Activated naive CD8-positive, alpha-beta T cell treated with anti-CD3 and anti-CD28 coated beads for 36 hours (primary cell): ENCODE results near the gene MAD1L1. TPM values are rescaled to one million over a fixed set of nuclear protein-coding genes. Genes with fewer than 3 reads are reported as not detected.
A peak's percentile ranks its signal among the peaks of the same experiment; 100 is the strongest.
"Not testable (repeated sequence)": the region's sequence is repeated elsewhere in the genome, so short reads cannot be mapped to it uniquely, and the experiment has no call there.

ENCODE experiments used
- DNase-seq: peaks from one replicate; pipeline ENCODE4 v3.0.0; 2021
- H3K27ac Mint-ChIP-seq: one replicate; pipeline ENCODE4 v1.8.0; 2022; ENCODE audit warnings: mild to moderate bottlenecking, moderate library complexity, mixed read lengths
- H3K27me3 Mint-ChIP-seq: one replicate; pipeline ENCODE4 v1.8.0; 2022; ENCODE audit warnings: mild to moderate bottlenecking, mixed read lengths
- H3K36me3 Mint-ChIP-seq: one replicate; pipeline ENCODE4 v1.8.0; 2021; ENCODE audit warnings: mild to moderate bottlenecking, mixed read lengths
- H3K4me1 Mint-ChIP-seq: one replicate; pipeline ENCODE4 v1.8.0; 2021; ENCODE audit warnings: mixed read lengths
- H3K4me3 Mint-ChIP-seq: one replicate; pipeline ENCODE4 v1.8.0; 2022; ENCODE audit warnings: mild to moderate bottlenecking, moderate library complexity, mixed read lengths
- H3K9me3 Mint-ChIP-seq: one replicate; pipeline ENCODE4 v1.8.0; 2022; ENCODE audit warnings: mixed read lengths
- total RNA-seq, 2 experiments: library from RNA; stranded (reverse); gene quantifications; one replicate each; pipeline ENCODE4 v1.2.3, GENCODE V29; 2021

MAD1L1 gene
- total RNA-seq, 2 experiments from 2014 or later: 36.5 to 37.8 TPM

DNA sequence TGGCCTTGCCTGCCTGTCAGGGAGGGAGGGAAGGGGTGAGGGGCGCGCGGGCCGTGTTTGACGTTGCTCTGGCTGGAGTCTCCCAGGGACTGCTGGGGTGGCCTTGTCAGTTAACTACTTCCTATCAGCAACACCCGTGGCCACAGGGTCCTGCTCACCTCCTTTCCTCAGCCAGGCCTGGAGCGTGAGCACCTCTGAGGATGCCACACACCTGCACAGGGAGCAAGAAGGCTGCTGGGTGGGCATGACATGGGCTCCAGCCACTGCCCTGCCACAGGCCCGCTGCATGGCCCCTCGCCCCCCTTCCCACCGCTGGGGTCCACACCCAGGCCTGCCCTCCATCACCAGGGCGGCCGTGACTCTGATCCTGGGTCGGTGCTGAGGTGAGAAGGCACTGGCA lies 350.3 kb downstream of the MAD1L1 start:
- H3K9me3 Mint-ChIP-seq: peaks cover 8% of the 10 kb centered on the region
- DNase-seq: no peak
- H3K4me3 Mint-ChIP-seq: no peak overlapping the region
- H3K27me3 Mint-ChIP-seq: no peaks in the 10 kb centered on the region
- no peak overlapping the region for H3K27ac Mint-ChIP-seq
- peaks cover 18% of the 10 kb centered on the region for H3K36me3 Mint-ChIP-seq
- H3K4me1 Mint-ChIP-seq: peaks cover 11% of the 10 kb centered on the region

DNA sequence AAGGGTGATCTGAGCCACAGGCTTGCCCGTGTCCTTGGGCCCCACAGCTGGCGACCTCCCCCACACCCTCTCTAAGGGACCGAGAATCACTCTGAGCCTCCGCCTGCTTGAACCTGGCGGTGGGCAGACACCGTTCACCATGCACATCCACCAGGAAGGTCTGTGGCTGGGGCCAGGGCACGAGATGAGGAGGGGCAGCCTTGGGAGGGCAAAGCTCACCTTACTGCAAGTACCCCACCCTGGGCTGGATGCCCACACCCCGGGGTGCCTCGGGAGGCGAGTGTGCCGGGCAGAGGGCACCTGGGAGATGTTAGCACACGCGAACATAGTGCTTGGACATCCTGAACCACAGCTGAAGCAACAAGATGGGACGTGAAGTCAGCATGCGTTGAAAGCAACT lies 350.8 kb downstream of the MAD1L1 start:
- no peaks in the 10 kb centered on the region for H3K27me3 Mint-ChIP-seq
- H3K36me3 Mint-ChIP-seq: peaks cover 15% of the 10 kb centered on the region
- H3K4me1 Mint-ChIP-seq: peaks cover 11% of the 10 kb centered on the region
- H3K9me3 Mint-ChIP-seq: peaks cover 8% of the 10 kb centered on the region
- H3K27ac Mint-ChIP-seq: peak overlapping the region; percentile 54
- DNase-seq: no peak
- no peak overlapping the region for H3K4me3 Mint-ChIP-seq

DNA sequence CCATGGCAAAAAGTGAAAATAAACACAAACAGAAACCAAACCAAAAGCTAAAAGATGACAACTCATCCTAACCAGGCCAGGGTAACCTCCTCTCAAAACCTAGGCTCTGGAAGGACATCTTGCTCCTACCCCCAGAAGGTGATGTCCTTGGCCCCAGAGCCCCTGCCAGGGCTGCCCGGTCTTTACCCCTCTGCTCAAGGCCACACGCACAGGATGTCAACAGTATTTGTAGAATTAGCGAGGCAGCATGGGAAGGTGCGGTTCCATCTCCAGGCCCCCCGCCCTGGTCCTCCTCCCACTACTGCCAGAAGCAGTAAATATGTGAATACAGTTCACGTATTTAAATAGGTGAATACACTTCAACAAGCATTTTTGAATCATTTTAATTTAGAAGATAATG lies 356.1 kb downstream of the MAD1L1 start:
- H3K9me3 Mint-ChIP-seq, H3K27ac Mint-ChIP-seq, H3K4me3 Mint-ChIP-seq, H3K27me3 Mint-ChIP-seq, DNase-seq: not testable (repeated sequence)
- Mint-ChIP-seq H3K4me1 (peaks cover 12% of the 10 kb centered on the region), H3K36me3 (peaks cover 14% of the 10 kb centered on the region)

DNA sequence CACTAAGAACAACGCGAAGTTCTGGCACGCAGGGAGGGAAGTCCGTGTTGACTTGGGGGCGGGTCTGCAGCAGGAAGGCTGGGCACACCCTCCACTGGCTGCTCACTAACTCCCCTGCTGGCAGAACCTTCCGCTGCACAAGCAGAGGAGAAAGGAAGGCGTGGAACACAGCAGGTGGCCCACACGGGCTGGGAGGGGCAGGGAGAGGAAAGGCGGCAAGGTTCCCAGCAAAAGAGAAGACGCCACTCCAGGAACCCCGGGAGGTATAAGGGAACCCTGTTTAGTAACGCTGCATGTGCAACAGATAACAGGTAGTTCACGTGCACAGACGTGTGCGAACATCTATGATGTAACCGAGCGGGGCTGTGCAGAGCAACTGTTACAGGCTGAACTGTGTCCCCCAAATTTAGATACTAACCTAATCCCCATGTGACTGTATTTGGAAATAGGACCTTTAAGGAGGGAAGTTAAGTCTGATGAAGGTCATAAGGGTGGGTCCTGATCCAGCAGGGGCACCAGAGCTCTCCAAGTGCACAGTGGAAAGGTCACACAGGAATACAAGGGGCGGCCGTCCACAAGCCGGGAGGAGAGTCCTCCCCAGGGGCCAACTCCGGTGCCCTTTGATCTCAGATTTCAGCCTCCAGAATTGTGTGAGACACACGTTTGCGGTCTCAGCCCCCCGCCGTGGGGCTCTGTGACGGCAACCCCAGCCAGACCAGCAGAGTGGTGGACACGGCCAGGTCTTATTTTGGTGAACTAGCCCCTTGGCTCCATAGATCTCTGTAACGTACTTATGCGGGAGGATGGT lies 357.1 kb downstream of the MAD1L1 start:
- Mint-ChIP-seq H3K9me3 (peaks cover 15% of the 10 kb centered on the region), H3K36me3 (peaks cover 20% of the 10 kb centered on the region), H3K4me1 (peaks cover 12% of the 10 kb centered on the region)
- not testable (repeated sequence) for H3K27me3 Mint-ChIP-seq, H3K4me3 Mint-ChIP-seq, H3K27ac Mint-ChIP-seq
- peak; percentile 8 for DNase-seq

DNA sequence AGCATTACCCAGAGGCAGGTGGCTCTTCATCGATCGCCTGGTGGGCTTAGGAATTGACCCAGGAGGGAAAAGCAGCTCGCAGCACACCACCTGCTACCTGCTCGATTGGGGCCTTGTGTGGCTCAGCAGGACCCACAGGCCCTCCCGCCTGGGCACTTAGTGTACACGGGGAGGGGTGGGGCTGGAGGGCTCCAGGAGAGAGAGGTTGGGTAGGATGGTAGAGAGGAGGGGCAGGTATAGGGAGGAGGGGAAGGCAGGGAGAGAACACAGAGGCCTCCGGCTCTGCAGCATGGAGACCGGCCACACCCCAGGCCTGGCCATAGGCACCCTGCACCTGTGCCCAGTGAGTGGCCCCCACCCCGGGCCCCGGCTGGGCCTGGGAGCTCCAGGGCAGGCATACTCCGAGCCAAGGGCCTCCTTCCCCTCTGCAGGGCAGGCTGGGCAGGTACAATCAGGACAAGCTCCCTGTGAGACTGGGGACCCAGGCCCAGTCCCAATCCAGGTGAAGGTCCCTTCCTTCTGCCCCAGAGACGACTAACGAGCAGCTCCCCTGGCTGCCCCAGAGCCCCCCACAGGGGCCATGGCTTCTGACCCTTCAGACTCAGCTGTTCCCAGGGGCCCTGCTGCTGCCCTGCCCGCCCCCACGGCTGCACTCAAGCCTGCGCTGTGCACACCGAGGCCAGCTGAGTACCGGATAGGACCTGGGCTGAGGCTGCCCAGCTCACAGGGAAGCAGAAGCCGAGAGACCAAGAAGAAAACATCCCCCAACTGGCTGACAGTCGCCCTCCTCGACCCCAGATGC lies 358.0 kb downstream of the MAD1L1 start:
- peaks cover 17% of the 10 kb centered on the region for H3K9me3 Mint-ChIP-seq
- H3K27ac Mint-ChIP-seq, H3K27me3 Mint-ChIP-seq, H3K4me1 Mint-ChIP-seq, DNase-seq, H3K4me3 Mint-ChIP-seq: not testable (repeated sequence)
- peaks cover 25% of the 10 kb centered on the region for H3K36me3 Mint-ChIP-seq

DNA sequence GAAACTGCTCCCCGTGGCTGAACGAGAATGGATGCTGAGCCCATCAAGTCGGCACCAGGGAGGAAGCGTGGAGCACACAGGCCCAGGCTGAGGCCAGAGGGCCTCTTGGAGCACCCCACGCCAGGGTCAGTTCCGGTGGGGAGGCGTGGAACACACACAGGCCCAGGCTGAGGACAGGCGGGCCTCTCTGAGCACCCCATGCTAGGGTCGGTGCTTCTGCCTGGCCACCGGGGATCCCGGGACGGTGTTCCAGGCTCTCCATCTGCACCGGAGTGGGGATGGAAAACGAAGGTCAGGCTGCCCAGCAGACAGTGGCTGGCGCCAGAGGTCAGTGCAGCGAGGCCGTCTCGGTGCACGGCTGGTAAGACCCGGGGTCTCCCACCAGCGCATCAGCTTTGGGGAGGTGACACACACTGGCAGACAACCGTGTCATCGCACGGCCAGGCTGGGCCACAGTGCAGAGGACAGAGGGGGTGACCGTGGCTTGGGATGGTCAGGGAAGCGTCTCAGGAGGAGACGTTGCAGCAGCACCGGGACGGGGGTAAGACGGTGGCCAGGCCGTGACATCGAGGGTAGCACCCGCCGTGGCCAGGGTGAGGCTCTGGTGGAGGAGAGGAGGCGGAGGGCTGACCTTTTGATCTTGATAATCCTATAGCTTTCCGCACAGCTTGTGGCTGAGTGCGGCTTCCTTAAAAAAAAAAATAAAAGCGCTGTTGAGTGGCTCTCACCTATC lies 358.7 kb downstream of the MAD1L1 start:
- H3K9me3 Mint-ChIP-seq: peaks cover 17% of the 10 kb centered on the region
- H3K36me3 Mint-ChIP-seq: peaks cover 22% of the 10 kb centered on the region
- H3K4me1 Mint-ChIP-seq: peaks cover 10% of the 10 kb centered on the region
- no peaks in the 10 kb centered on the region for H3K27me3 Mint-ChIP-seq
- no peak overlapping the region for H3K27ac Mint-ChIP-seq
- H3K4me3 Mint-ChIP-seq: no peak overlapping the region
- no peak for DNase-seq

DNA sequence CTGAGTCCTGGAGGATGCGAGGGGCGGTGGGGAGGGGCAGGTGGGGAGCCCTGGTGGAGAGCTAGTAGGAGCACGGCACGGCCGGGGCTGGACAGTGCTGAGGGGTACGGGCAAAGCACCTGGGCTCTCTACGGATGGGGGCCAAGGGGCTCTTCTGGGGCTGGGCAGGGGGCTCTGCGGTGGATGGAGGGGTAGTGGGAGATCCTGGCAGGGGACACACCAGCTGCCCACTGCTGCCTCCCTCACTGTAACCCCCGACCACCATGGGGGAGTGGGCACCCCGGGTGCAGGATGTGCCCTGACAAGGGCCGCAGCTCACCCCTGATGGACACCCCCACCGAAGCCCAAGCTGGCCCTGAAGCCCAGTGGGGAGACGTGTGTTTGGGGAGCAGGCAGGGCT lies 359.3 kb downstream of the MAD1L1 start:
- Mint-ChIP-seq H3K27me3 (no peaks in the 10 kb centered on the region), H3K27ac (no peak overlapping the region), H3K4me1 (peaks cover 10% of the 10 kb centered on the region), H3K4me3 (no peak overlapping the region), H3K36me3 (peaks cover 19% of the 10 kb centered on the region), H3K9me3 (peaks cover 15% of the 10 kb centered on the region)
- no peak for DNase-seq

DNA sequence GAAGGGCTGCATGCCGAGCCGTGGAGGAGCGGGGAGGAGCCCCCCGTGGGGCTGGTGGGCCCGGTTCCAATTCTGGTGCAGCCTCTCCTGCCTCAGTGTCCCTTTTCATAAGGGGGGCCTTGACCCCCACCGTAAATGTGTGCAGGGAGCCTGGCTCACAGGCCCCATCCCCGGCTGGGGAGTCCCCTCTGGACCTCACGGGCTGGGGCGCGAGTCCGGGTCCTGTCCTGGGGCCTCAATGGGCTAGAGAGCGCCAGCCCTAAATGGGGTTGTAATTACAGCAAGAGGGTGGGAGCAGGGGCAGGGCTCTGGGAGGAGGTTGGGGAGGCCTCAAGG lies 359.7 kb downstream of the MAD1L1 start:
- peaks cover 15% of the 10 kb centered on the region for H3K36me3 Mint-ChIP-seq
- peaks cover 11% of the 10 kb centered on the region for H3K9me3 Mint-ChIP-seq
- no peak for DNase-seq
- no peaks in the 10 kb centered on the region for H3K27me3 Mint-ChIP-seq
- H3K4me1 Mint-ChIP-seq: peaks cover 10% of the 10 kb centered on the region
- H3K4me3 Mint-ChIP-seq: no peak overlapping the region
- H3K27ac Mint-ChIP-seq: no peak overlapping the region

DNA sequence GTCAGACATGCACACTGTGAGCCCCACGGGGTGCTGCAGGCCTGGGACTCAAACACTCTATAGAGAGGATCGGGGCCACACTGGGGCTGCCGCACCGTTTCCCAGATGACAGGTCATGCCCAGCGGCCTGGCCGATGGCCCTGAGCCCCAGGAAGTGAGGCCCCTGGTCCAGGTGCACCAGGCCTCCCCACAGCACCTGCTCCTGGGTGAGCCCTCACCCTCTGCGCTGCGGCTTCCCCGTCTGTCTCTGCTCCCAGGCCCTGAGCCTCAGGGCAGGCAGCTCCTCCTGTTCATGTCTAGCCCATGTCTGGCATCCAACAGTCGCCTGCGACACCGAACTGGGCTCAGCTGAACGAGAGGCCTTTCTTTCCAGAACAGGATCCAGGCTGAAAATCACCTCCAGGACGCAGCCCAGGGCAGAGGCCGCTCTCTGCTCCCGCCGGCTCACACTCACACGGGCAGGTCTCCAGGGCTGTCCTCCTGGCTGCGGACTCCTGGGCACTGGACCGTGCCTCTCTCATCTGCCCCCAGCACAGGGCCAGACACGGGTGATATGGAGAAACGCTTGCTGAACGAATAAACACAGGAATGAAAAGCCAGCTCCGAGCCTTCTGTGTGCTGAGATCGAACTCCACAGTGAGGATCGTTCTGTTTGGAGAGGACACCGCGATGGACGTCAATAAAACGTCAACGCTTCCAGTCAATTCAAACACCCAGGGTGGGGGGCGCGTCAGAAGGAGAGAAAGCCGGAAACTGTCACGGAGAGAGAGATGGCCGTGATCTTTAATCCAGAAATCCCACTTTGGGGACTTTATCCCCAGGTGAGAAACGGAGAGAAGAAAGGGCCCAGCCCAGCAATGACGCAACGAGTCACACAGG lies 360.3 kb downstream of the MAD1L1 start:
- Mint-ChIP-seq H3K4me1 (peaks cover 10% of the 10 kb centered on the region), H3K4me3 (no peak overlapping the region), H3K27me3 (no peaks in the 10 kb centered on the region), H3K9me3 (peaks cover 9% of the 10 kb centered on the region), H3K27ac (no peak overlapping the region), H3K36me3 (peaks cover 13% of the 10 kb centered on the region)
- DNase-seq: no peak

DNA sequence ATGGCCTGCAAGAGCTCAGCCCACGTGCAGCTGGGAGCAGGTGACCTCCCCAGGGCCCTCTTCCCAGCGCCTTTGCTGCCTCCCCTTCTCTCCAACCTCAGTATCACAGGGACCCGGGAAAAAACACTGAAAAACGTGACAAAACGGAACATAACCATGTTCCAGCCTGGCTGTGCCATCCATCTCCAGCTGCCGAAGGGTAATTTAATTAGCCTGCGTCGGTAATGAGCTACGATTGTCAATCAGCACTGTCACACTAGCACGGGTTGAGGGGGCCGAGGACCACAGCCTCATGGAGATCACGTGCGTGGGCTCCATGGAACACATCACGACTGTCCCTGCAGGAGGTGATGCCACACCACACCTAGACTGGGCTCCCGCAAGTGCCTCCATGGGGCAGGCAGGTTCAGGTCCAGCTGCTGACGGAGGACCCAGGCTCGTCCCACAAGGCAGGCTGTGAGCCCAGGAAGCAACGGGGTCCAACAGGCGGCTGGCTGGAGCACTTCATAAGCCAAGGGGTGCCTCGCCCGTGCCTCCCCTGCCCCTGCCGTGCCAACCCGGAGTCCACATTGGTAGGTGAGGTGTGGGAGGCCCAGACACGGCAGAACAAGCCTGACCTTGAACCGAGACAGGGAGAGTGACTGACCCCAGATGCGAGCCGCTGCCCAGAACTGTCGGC lies 363.2 kb downstream of the MAD1L1 start:
- Mint-ChIP-seq H3K36me3 (peaks cover 13% of the 10 kb centered on the region), H3K4me3 (no peak overlapping the region), H3K4me1 (no peaks in the 10 kb centered on the region), H3K27me3 (no peaks in the 10 kb centered on the region), H3K9me3 (peaks cover 9% of the 10 kb centered on the region), H3K27ac (no peak overlapping the region)
- no peak for DNase-seq

DNA sequence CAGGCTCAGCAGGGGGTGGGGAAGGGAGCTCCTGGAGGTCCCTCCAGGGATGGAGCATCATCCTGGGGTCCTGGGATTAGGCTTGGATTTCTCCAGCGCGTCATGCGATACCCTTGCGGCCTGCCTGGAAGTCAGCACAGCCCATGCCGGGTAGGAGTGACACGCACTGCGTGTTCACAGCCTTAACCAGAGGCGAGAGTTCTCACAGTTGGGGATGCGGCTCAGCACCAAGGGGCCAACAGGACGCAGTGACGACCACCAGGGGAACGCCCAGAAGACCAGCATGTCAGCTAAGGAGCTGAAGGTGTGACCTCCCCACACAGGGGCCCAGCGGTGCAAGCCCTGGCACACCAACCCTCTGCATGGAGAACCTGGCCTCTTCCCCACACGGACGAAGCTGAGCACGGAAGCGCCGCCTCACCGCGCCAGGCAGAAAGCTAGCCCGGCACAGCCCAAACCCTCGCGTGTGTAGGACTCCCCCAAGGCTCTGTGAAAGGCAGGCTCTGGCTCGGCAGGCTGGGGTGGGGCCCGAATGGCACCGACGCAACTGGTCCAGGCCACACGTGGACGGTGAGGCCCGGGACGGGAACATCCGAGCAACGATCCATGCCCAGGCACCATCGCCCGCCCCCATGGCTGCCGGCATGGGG lies 364.1 kb downstream of the MAD1L1 start:
- Mint-ChIP-seq H3K36me3 (peaks cover 13% of the 10 kb centered on the region), H3K27me3 (no peaks in the 10 kb centered on the region), H3K4me1 (no peaks in the 10 kb centered on the region), H3K27ac (no peak overlapping the region), H3K9me3 (peaks cover 9% of the 10 kb centered on the region), H3K4me3 (no peak overlapping the region)
- no peak for DNase-seq

DNA sequence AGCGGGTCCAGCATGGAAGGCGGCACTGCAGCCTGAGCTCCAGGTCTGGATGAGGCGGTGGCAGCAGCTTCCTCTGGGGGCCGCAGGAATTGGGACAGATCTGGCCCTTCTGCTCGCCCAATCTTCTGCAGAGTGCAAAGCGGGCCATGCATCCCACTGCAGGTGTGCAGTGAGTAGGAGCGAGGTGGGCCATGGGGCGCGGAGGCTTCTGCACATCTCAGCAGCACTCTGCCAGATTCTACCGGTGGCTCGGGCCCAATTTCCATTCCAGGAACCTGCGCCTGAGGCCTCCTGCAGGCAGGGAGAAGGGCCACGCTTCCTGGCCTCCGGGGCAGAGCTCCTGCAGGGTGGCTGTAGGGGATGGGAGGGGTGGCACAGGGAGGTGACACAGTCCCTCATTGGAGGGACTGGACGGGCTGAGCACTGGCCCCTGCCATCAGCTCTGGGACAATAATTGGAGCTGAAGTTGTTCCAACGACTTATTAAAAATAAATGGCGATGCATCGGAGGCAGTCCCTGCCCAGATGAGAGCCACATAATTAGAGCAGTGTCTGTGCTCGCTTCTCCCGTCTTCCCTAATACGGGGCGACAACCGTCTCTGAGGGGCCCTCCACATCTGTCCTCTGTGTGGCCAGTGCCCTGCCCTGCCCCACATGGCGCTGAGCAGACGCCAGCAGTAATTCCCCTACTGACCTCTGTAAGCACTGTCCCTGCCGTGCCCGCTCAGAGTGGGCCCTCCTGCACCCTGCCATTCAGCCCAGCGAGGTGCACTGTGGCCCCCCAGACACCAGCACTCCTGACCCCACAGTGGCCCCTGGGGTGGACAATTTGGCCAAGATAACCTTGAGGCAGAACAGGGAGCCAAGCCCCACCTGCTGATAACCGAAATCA lies 365.1 kb downstream of the MAD1L1 start:
- peaks cover 9% of the 10 kb centered on the region for H3K9me3 Mint-ChIP-seq
- H3K4me3 Mint-ChIP-seq: no peak overlapping the region
- H3K27ac Mint-ChIP-seq: no peak overlapping the region
- H3K4me1 Mint-ChIP-seq: no peaks in the 10 kb centered on the region
- H3K27me3 Mint-ChIP-seq: no peaks in the 10 kb centered on the region
- peaks cover 13% of the 10 kb centered on the region for H3K36me3 Mint-ChIP-seq
- DNase-seq: no peak

DNA sequence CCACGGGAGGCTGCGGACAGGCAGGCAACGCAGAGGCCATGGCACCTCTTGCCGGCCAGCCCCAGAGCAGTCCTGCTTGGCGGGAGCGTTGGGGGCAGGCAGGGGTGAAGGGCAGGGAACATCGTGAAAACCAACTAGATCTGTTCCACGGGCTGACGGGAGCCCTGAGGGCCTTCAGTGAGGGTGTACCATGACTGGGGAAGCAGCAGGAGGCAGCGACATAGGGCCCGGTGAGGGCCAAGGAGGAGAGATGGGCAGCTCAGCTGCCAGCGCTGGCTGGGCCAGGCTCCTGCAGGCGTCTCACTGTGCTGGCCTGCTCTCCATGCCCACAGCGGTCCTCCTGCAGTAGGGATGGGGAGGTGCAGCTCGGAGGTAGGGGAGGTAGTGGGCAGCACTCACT lies 366.1 kb downstream of the MAD1L1 start:
- peaks cover 13% of the 10 kb centered on the region for H3K36me3 Mint-ChIP-seq
- no peak overlapping the region for H3K27ac Mint-ChIP-seq
- no peaks in the 10 kb centered on the region for H3K27me3 Mint-ChIP-seq
- DNase-seq: no peak
- no peak overlapping the region for H3K4me3 Mint-ChIP-seq
- peaks cover 9% of the 10 kb centered on the region for H3K9me3 Mint-ChIP-seq
- H3K4me1 Mint-ChIP-seq: peaks cover 2% of the 10 kb centered on the region
